SK-N-SH (cell line): ENCODE measurements around the gene AFF1.

ENCODE experiments used
- CTCF ChIP-seq: fragments of 200-600 bp; sonication (generic); IDR thresholded peaks from 2 replicates; pipeline ENCODE4 v1.6.1; 2017; ENCODE audit warnings: antibody characterized with exemption, mild to moderate bottlenecking, moderate library complexity
- EP300 ChIP-seq, 2 experiments: IDR thresholded peaks; 2 replicates each; pipeline versions ENCODE4 v1.4.0 to v1.6.1; 2012; ENCODE audit warnings: borderline replicate concordance in 1 of 2, low read depth in 1 of 2, low read length in 1 of 2
- EZH2phosphoT487 ChIP-seq: fragments of 200-600 bp; sonication (generic); IDR thresholded peaks from 2 replicates; pipeline ENCODE4 v1.6.1; 2017; ENCODE audit warnings: low read depth, mixed run types, mild to moderate bottlenecking, antibody characterized with exemption, moderate library complexity, borderline replicate concordance
- GABPA ChIP-seq: IDR thresholded peaks from 2 replicates; pipeline ENCODE4 v1.4.0; 2012; ENCODE audit warnings: low read depth, mild to moderate bottlenecking
- JUND ChIP-seq: IDR thresholded peaks from 2 replicates; pipeline ENCODE4 v1.4.0; 2012
- MAX ChIP-seq: IDR thresholded peaks from 2 replicates; pipeline ENCODE4 v1.4.0; 2012; ENCODE audit warnings: low read depth
- MXI1 ChIP-seq: IDR thresholded peaks from 2 replicates; pipeline ENCODE4 v1.6.1; 2012; ENCODE audit warnings: mild to moderate bottlenecking, low read depth, low read length, improper control_type of control experiment
- PBX3 ChIP-seq: IDR thresholded peaks from 2 replicates; pipeline ENCODE4; 2012
- POLR2AphosphoS5 ChIP-seq: IDR thresholded peaks from 2 replicates; pipeline ENCODE4 v1.6.1; 2012; ENCODE audit warnings: low read depth, low read length
- TAF1 ChIP-seq: IDR thresholded peaks from 2 replicates; pipeline ENCODE4 v1.6.1; 2012; ENCODE audit warnings: low read depth, mild to moderate bottlenecking, low read length, moderate library complexity, borderline replicate concordance
- USF1 ChIP-seq: IDR thresholded peaks from 2 replicates; pipeline ENCODE4 v1.4.0; 2012; ENCODE audit warnings: low read depth, borderline replicate concordance
- USF2 ChIP-seq: fragments of 150-350 bp; IDR thresholded peaks from 2 replicates; pipeline ENCODE4 v1.6.1; 2017; ENCODE audit warnings: antibody characterized with exemption, low read length, low read depth, borderline replicate concordance
- YY1 ChIP-seq: IDR thresholded peaks from 2 replicates; pipeline ENCODE4 v1.4.0; 2012; ENCODE audit warnings: low read depth, mild to moderate bottlenecking

GRCh38 chr4:87130985-87131703 lies 196.3 kb downstream of the AFF1 start:
- TF ChIP-seq CTCF, result no peak
- no peak for TF ChIP-seq MXI1
- TF ChIP-seq GABPA, result no peak
- no peak for TF ChIP-seq MAX
- TF ChIP-seq PBX3, result no peak
- TF ChIP-seq EZH2phosphoT487, result no peak
- no peak for TF ChIP-seq EP300 (IDR thresholded peaks at IDR 0.05; ENCODE audit: borderline replicate concordance in 1 of 2, low read depth in 1 of 2, low read length in 1 of 2)
- no peak for TF ChIP-seq POLR2AphosphoS5
- TF ChIP-seq USF1, result no peak
- no peak for TF ChIP-seq JUND
- TF ChIP-seq YY1, result no peak
- TF ChIP-seq USF2, result no peak
- TF ChIP-seq TAF1, result no peak
